ENCODE data around the gene PTGER2.

Gene PTGER2

DNA sequence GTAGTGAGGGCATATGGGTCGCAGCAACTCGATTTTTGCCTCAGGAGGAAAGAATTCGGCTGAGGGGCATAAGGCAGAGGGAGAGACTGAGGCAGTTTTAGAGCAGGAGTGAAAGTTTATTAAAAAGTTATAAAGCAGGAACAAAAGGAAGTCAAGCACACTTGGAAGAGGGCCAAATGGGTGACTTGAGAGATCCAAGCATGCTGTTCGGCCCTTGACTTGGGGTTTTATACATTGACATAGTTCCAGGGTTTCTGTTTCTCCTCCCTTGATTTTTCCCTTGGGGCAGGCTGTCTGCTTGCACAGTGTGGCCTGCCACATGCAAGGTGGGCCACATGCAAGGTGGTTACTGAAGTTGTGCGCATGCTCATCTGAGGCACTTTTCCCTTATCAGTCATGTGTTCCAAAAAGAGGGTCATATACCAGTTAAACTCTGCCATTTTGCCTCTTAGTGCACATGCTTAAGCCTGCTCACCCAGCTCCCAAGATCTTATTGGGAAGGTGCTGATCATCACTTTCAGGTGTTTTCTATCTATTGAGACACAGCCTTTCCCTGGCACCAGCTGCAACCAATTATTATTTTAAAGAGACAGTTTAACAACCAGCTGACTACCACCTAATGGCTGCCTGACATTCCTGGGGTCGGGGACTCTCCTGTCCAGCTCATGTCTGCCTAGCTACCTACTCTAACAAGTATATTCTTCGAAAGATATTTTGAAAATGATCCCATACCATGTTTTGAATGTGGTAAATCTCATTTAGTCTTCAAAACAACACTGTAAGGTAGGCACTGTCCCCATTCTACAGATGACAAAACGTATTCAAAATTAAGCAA, 19.9 kb downstream of the PTGER2 start:
- peaks cover 0 to 12% (median 8%) of the 10 kb centered on the region in 5 donors for H3K4me1 ChIP-seq (ENCODE audit: control insufficient read depth in 5 of 5, insufficient read depth in 5 of 5, low read length in 5 of 5)
- H3K9ac ChIP-seq (ENCODE audit: low read length in 5 of 5), result no peak overlapping the region
- H3K27ac ChIP-seq (ENCODE audit: low read depth, low read length), result no peak overlapping the region
- H3K9me3 ChIP-seq (ENCODE audit: control insufficient read depth in 5 of 5, low read length in 5 of 5), result no peaks in the 10 kb centered on the region
- no peak overlapping the region for H3K4me3 ChIP-seq (ENCODE audit: low read depth in 1 of 5, low read length in 5 of 5)
- H3K27me3 ChIP-seq (ENCODE audit: control insufficient read depth in 5 of 5, insufficient read depth in 4 of 5, low read length in 5 of 5), result no peaks in the 10 kb centered on the region
- H3K36me3 ChIP-seq (ENCODE audit: control insufficient read depth in 5 of 5, insufficient read depth in 5 of 5, low read length in 5 of 5), result no peaks in the 10 kb centered on the region

DNA sequence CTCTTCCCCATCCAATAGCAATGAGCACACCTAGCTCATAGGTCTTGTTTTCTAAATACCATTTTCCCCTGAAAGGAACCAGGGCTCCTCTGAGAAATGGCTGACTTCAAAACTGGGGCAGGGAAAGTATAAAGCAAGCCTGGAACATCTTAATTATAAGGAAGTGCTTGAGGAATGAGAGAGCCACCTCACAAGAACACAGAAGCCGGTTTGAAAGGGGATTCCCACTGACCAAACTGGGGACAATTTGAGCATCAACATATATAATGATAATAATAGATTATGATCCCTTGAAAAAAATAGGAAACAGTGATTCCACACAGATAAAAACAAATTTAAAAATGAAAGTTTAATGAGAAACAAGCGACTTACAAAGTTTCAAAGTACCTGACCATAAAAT, 22.1 kb downstream of the PTGER2 start:
- H3K27me3 ChIP-seq (ENCODE audit: control insufficient read depth in 5 of 5, insufficient read depth in 4 of 5, low read length in 5 of 5), result no peaks in the 10 kb centered on the region
- no peak overlapping the region for H3K27ac ChIP-seq (ENCODE audit: low read depth, low read length)
- no peaks in the 10 kb centered on the region for H3K36me3 ChIP-seq (ENCODE audit: control insufficient read depth in 5 of 5, insufficient read depth in 5 of 5, low read length in 5 of 5)
- no peaks in the 10 kb centered on the region for H3K9me3 ChIP-seq (ENCODE audit: control insufficient read depth in 5 of 5, low read length in 5 of 5)
- no peak overlapping the region for H3K9ac ChIP-seq (ENCODE audit: low read length in 5 of 5)
- H3K4me1 ChIP-seq (ENCODE audit: control insufficient read depth in 5 of 5, insufficient read depth in 5 of 5, low read length in 5 of 5), result peaks cover 0 to 12% (median 8%) of the 10 kb centered on the region in 5 donors
- H3K4me3 ChIP-seq (ENCODE audit: low read depth in 1 of 5, low read length in 5 of 5), result no peak overlapping the region

DNA sequence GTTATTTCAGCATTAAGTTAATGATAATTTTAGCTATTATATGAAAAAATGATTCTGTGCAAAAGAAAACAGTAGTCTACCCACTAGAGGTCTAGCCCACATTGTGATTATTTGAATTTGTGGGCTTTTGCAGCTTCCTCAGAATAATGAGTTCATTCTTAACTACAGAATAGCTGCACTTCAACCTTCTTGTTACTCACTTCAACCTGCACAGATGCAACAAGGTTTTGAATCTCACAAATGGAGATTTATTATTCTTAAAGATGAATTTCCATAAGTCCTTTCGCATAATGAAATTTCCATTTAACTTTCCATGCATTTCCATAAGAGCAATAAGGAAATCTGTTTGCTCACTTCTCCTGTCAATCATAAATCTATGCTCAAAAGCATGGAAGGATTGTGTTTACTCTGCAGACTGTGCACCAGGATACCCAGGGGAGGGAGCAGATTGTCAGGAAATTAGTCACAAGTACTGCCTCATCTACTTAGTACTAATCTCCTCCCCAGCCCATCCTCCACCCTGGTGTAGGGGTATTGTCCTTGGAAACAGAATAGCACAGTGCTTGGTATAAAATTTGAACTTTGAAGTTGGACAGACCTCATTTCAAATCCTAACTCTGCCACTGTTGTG, 24.1 kb downstream of the PTGER2 start:
- Histone ChIP-seq H3K27me3 (ENCODE audit: control insufficient read depth in 5 of 5, insufficient read depth in 4 of 5, low read length in 5 of 5) (no peaks in the 10 kb centered on the region), H3K4me3 (ENCODE audit: low read depth in 1 of 5, low read length in 5 of 5) (no peak overlapping the region), H3K27ac (ENCODE audit: low read depth, low read length) (no peak overlapping the region), H3K9ac (ENCODE audit: low read length in 5 of 5) (no peak overlapping the region), H3K4me1 (ENCODE audit: control insufficient read depth in 5 of 5, insufficient read depth in 5 of 5, low read length in 5 of 5) (peaks cover 0 to 10% (median 8%) of the 10 kb centered on the region in 5 donors), H3K9me3 (ENCODE audit: control insufficient read depth in 5 of 5, low read length in 5 of 5) (no peaks in the 10 kb centered on the region), H3K36me3 (ENCODE audit: control insufficient read depth in 5 of 5, insufficient read depth in 5 of 5, low read length in 5 of 5) (no peaks in the 10 kb centered on the region)

DNA sequence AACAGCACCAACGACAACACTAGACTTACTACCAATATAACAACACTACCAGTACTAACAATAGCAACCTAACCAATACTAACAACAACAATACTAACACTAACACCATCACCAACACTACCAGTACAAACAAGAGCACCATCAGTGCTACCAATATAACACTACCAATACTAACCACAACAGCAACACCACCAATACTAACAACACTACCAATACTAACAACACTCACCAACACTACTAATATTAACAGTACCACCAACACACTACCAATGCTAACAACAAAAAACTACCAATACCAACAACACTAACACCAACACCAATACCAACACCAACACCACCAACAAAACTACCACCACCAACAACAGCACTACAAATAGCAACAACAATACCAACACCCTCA, 25.1 kb downstream of the PTGER2 start:
- H3K36me3 ChIP-seq (ENCODE audit: control insufficient read depth in 5 of 5, insufficient read depth in 5 of 5, low read length in 5 of 5), result no peaks in the 10 kb centered on the region
- no peaks in the 10 kb centered on the region for H3K27me3 ChIP-seq (ENCODE audit: control insufficient read depth in 5 of 5, insufficient read depth in 4 of 5, low read length in 5 of 5)
- H3K9ac ChIP-seq (ENCODE audit: low read length in 5 of 5), result no peak overlapping the region
- H3K4me3 ChIP-seq (ENCODE audit: low read depth in 1 of 5, low read length in 5 of 5), result no peak overlapping the region
- peaks cover 0 to 2% (median 0%) of the 10 kb centered on the region in 5 donors for H3K4me1 ChIP-seq (ENCODE audit: control insufficient read depth in 5 of 5, insufficient read depth in 5 of 5, low read length in 5 of 5)
- no peak overlapping the region for H3K27ac ChIP-seq (ENCODE audit: low read depth, low read length)
- H3K9me3 ChIP-seq (ENCODE audit: control insufficient read depth in 5 of 5, low read length in 5 of 5), result no peaks in the 10 kb centered on the region

DNA sequence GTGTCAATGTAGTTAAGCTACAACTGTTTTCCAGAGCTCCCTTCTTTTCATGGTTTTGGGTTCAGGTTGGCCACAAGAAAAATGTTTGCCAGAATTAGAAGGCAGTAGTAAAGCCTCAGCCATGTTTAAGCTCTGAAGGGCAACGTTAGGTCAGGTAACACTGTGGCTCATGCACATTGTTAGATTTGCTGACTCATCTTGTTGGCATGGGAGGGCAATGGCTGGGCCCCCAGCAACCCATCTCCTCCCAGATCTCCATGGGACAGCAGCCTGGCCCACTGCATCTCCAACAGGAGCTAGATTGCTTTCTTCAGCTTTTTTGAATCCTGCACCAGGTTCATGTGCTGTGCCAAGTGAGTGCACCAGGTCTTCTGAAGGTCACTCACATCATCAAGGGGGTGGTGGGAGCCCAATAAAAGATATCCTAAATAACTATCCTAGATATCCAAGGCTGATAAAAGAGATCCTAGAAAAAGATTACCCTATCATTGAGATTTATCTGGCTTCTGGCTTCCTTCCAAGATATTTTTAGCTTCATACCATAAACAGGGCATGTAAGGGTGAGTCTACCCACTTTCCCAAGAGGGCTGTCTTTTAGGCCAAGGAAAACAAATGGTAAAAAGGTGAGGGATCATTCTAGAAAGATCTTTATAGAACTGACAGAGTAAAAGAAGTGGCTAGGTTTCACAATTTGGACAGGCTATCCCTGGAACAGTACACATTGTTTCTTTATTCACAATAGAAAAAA, 28.9 kb downstream of the PTGER2 start:
- no peak overlapping the region for H3K27ac ChIP-seq (ENCODE audit: low read depth, low read length)
- no peaks in the 10 kb centered on the region for H3K27me3 ChIP-seq (ENCODE audit: control insufficient read depth in 5 of 5, insufficient read depth in 4 of 5, low read length in 5 of 5)
- H3K4me1 ChIP-seq (ENCODE audit: control insufficient read depth in 5 of 5, insufficient read depth in 5 of 5, low read length in 5 of 5), result peaks cover 0 to 2% (median 0%) of the 10 kb centered on the region in 5 donors
- H3K4me3 ChIP-seq (ENCODE audit: low read depth in 1 of 5, low read length in 5 of 5), result no peak overlapping the region
- H3K36me3 ChIP-seq (ENCODE audit: control insufficient read depth in 5 of 5, insufficient read depth in 5 of 5, low read length in 5 of 5), result no peaks in the 10 kb centered on the region
- no peaks in the 10 kb centered on the region for H3K9me3 ChIP-seq (ENCODE audit: control insufficient read depth in 5 of 5, low read length in 5 of 5)
- no peak overlapping the region for H3K9ac ChIP-seq (ENCODE audit: low read length in 5 of 5)

DNA sequence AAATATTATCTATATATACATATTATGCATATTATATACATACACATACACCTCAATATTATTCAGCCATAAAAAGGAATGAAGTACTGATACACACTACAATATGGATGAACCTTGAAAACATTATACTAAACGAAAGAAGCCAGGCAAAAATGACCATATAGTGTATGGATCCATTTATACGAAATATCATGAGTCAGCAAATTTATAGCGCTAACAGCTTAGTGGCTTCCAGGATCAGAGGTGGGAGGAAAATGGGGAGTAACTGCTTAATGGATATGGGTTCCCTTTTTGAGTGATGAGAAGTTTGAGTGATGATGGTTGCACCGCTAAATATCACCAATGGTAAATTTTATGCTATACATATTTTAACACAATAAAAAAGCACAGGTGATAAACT, 32.7 kb downstream of the PTGER2 start:
- Histone ChIP-seq H3K36me3 (ENCODE audit: control insufficient read depth in 5 of 5, insufficient read depth in 5 of 5, low read length in 5 of 5) (no peaks in the 10 kb centered on the region), H3K4me3 (ENCODE audit: low read depth in 1 of 5, low read length in 5 of 5) (no peak overlapping the region), H3K4me1 (ENCODE audit: control insufficient read depth in 5 of 5, insufficient read depth in 5 of 5, low read length in 5 of 5) (peaks cover 0 to 13% (median 8%) of the 10 kb centered on the region in 5 donors), H3K9me3 (ENCODE audit: control insufficient read depth in 5 of 5, low read length in 5 of 5) (peaks cover 0 to 4% (median 0%) of the 10 kb centered on the region in 5 donors), H3K27ac (ENCODE audit: low read depth, low read length) (no peak overlapping the region), H3K9ac (ENCODE audit: low read length in 5 of 5) (no peak overlapping the region), H3K27me3 (ENCODE audit: control insufficient read depth in 5 of 5, insufficient read depth in 4 of 5, low read length in 5 of 5) (no peaks in the 10 kb centered on the region)

DNA sequence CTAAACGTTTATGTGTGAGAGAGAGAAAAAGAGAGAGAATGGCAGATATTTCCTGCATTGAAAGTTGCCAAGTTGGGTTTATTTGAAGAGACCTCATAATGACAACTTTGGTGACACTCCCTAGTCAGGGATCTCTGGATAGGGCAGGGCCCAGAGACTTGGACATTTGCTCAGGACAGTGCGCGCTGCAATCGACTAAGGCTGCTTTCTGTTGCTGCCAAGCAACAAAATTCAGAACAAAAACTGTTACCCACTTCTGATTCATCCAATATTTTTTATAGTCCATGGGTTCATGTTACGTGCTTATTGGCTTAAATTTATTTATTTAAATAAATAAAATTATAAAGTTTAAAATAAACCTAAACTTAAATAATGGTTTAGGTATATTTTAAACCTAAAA, 34.2 kb downstream of the PTGER2 start:
- Histone ChIP-seq H3K4me1 (ENCODE audit: control insufficient read depth in 5 of 5, insufficient read depth in 5 of 5, low read length in 5 of 5) (peaks cover 0 to 15% (median 10%) of the 10 kb centered on the region in 5 donors), H3K9ac (ENCODE audit: low read length in 5 of 5) (no peak overlapping the region), H3K36me3 (ENCODE audit: control insufficient read depth in 5 of 5, insufficient read depth in 5 of 5, low read length in 5 of 5) (no peaks in the 10 kb centered on the region), H3K4me3 (ENCODE audit: low read depth in 1 of 5, low read length in 5 of 5) (no peak overlapping the region), H3K9me3 (ENCODE audit: control insufficient read depth in 5 of 5, low read length in 5 of 5) (peaks cover 0 to 4% (median 0%) of the 10 kb centered on the region in 5 donors), H3K27me3 (ENCODE audit: control insufficient read depth in 5 of 5, insufficient read depth in 4 of 5, low read length in 5 of 5) (no peaks in the 10 kb centered on the region), H3K27ac (ENCODE audit: low read depth, low read length) (no peak overlapping the region)

DNA sequence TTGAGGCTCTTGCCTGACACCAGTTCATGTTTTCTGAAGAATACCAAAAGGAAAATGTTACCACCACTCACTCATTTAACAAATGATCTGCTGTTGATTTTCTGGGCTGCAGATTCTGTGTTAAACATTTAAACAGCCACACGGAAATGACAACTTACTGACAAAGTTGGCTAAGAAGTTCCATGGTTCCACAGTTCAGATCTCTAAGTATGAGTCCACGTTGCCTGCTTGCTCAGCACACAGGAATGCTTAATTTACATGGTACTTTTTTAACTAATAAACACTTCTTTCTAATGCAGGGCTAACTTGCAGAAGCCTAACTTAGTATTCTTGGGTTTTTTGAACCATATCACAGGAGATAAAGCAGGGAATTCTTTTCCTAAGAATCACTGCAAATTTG, 34.7 kb downstream of the PTGER2 start:
- H3K9ac ChIP-seq (ENCODE audit: low read length in 5 of 5), result no peak overlapping the region
- H3K4me3 ChIP-seq (ENCODE audit: low read depth in 1 of 5, low read length in 5 of 5), result no peak overlapping the region
- H3K9me3 ChIP-seq (ENCODE audit: control insufficient read depth in 5 of 5, low read length in 5 of 5), result peaks cover 0 to 4% (median 0%) of the 10 kb centered on the region in 5 donors
- H3K36me3 ChIP-seq (ENCODE audit: control insufficient read depth in 5 of 5, insufficient read depth in 5 of 5, low read length in 5 of 5), result no peaks in the 10 kb centered on the region
- peaks cover 0 to 15% (median 10%) of the 10 kb centered on the region in 5 donors for H3K4me1 ChIP-seq (ENCODE audit: control insufficient read depth in 5 of 5, insufficient read depth in 5 of 5, low read length in 5 of 5)
- no peaks in the 10 kb centered on the region for H3K27me3 ChIP-seq (ENCODE audit: control insufficient read depth in 5 of 5, insufficient read depth in 4 of 5, low read length in 5 of 5)
- H3K27ac ChIP-seq (ENCODE audit: low read depth, low read length), result no peak overlapping the region

DNA sequence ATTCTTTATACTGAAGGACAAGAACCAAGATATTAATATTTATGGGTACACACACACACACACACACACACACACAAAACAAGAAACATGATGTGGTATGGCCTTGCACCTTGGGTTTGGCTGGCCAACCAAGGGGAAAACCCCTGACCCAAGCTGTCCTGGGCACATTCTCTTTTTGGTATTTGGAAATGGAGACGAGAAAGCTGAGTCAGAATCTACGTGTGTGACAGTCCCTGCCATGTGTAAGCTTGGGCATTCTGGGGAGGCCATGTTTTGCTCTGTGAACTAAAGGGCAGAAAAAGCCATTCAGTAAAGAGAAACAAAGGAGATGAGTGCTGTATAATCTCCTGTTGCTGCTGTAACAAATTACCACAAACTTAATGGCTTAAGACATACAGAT, 35.6 kb downstream of the PTGER2 start:
- Histone ChIP-seq H3K9ac (ENCODE audit: low read length in 5 of 5) (no peak overlapping the region), H3K27me3 (ENCODE audit: control insufficient read depth in 5 of 5, insufficient read depth in 4 of 5, low read length in 5 of 5) (no peaks in the 10 kb centered on the region), H3K4me1 (ENCODE audit: control insufficient read depth in 5 of 5, insufficient read depth in 5 of 5, low read length in 5 of 5) (peaks cover 0 to 18% (median 17%) of the 10 kb centered on the region in 5 donors)

DNA sequence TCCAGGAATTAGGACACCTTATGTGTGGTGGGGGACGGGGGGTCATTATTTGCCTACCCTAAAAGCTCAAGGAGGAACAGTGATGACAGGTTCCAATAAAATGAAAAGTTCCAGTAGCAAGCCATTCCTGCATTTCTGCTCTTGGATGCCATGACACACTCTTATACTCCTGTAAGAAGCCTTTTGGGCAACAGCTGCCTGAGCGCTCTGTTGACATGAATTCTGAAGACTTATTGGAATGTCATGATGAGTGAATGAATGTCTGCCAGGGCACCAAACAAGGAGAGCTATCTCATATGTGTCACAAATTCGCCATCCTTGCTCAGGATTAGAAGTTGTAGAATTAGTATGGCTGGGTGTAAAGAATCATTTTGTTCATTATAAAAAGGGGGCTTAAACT, 36.3 kb downstream of the PTGER2 start:
- no peak overlapping the region for H3K27ac ChIP-seq (ENCODE audit: low read depth, low read length)

More for the DNA sequence above, 35.6 kb downstream of the PTGER2 start:
- Histone ChIP-seq H3K36me3 (ENCODE audit: control insufficient read depth in 5 of 5, insufficient read depth in 5 of 5, low read length in 5 of 5) (no peaks in the 10 kb centered on the region), H3K27ac (ENCODE audit: low read depth, low read length) (no peak overlapping the region), H3K4me3 (ENCODE audit: low read depth in 1 of 5, low read length in 5 of 5) (no peak overlapping the region), H3K9me3 (ENCODE audit: control insufficient read depth in 5 of 5, low read length in 5 of 5) (peaks cover 0 to 4% (median 0%) of the 10 kb centered on the region in 5 donors)

More for the DNA sequence above, 36.3 kb downstream of the PTGER2 start:
- peaks cover 0 to 25% (median 22%) of the 10 kb centered on the region in 5 donors for H3K4me1 ChIP-seq (ENCODE audit: control insufficient read depth in 5 of 5, insufficient read depth in 5 of 5, low read length in 5 of 5)
- H3K9me3 ChIP-seq (ENCODE audit: control insufficient read depth in 5 of 5, low read length in 5 of 5), result peaks cover 0 to 4% (median 0%) of the 10 kb centered on the region in 5 donors
- no peak overlapping the region for H3K9ac ChIP-seq (ENCODE audit: low read length in 5 of 5)
- H3K36me3 ChIP-seq (ENCODE audit: control insufficient read depth in 5 of 5, insufficient read depth in 5 of 5, low read length in 5 of 5), result no peaks in the 10 kb centered on the region
- H3K4me3 ChIP-seq (ENCODE audit: low read depth in 1 of 5, low read length in 5 of 5), result no peak overlapping the region
- H3K27me3 ChIP-seq (ENCODE audit: control insufficient read depth in 5 of 5, insufficient read depth in 4 of 5, low read length in 5 of 5), result no peaks in the 10 kb centered on the region

All from subcutaneous abdominal adipose tissue (tissue), 5 donors.